Glomerular visceral epithelial cell (primary cell): Measurements from ENCODE around the gene GARIN5A.
"Not testable (repeated sequence)": the region's sequence is repeated elsewhere in the genome, so short reads cannot be mapped to it uniquely, and the experiment has no call there.

Source experiments
- DNase-seq: peaks from one replicate; pipeline ENCODE4 v3.0.0-alpha.2; 2016; ENCODE audit errors: extremely low spot score

The GARIN5A gene

GRCh38 chr19:50465000-50465399 lies 11.6 kb downstream of the GARIN5A start:
- DNase-seq = no peak

GRCh38 chr19:50464348-50464747 lies 12.3 kb downstream of the GARIN5A start:
- no peak for DNase-seq

- no peak for DNase-seq
These were observed 13.7 kb downstream of the GARIN5A start for GRCh38 chr19:50462970-50463369.

DNA sequence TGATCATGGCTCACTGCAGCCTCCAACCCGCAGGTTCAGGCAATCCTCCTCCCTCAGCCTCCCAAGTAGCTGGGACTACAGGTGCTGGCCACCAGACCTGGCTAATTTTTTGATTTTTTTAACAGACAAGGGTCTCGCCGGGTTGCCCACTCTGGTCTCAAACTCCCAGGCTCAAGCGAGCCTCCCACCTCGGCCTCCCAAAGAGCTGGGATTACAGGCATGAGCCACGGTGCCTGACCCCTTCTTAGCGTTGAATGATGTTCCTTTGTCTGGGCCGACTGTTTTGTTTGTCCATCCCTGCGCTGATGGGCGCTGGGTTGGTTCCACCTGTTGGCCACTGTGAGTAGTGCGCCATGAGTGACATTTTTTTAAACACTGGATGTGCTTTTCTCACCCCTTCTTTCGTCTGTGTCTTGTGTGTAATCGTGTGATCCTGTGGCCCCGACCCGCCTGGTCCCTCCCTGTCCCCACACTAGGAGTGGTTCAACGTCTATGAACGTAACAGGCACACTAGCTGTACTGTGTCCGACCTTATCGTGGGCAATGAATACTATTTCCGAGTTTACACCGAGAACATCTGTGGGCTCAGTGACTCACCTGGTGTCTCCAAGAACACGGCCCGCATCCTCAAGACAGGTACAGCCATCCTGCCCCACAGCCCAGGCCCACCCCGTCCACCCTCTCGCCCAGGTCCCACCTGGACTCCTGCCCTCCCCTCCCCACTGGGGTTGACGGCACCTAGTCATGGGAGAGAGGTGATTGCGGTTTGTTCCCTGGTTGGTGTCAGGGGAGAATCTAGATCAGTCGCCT lies 15.4 kb downstream of the GARIN5A start:
- DNase-seq = peak; percentile 80

GRCh38 chr19:50460161-50460765 lies 16.4 kb downstream of the GARIN5A start:
- peak; percentile 84 for DNase-seq

- DNase-seq = no peak
These were observed 17.0 kb downstream of the GARIN5A start for GRCh38 chr19:50459638-50460037.

DNA sequence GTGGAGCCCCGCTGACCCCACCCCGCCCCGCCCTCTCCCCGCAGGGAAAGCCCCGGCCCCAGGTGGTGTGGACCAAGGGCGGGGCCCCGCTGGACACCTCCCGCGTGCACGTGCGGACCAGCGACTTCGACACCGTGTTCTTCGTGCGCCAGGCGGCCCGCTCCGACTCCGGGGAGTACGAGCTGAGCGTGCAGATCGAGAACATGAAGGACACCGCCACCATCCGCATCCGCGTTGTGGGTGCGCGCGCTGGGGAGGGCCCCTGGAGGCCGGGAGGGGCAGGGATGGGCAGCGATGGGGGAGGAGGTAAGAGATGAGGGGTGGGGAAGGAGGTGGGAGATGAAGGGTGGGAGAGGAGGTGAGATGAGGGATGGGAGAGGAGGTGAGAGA lies 17.6 kb downstream of the GARIN5A start:
- no peak for DNase-seq

GRCh38 chr19:50458396-50459066 lies 18.1 kb downstream of the GARIN5A start:
- DNase-seq = no peak

DNA sequence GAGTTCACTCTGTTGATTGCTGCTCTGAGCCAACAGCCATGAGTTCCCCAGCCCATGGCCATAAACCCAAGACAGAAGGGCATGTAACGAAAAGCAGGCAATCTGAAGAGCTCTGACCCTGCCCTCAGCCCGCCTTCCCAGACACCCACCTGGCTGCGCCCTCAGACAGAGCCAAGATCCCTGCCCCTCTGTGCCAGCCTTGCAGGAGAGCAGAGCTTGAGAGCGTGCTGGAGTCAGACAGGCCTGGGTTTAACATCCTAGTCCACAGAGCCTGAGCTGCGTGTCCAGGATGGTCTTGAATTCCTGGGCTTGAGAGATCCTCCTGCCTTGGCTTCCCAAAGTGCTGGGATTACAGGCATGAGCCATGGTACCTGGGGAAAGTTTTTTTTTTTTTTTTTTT lies 19.3 kb downstream of the GARIN5A start:
- DNase-seq = no peak

- DNase-seq = no peak
These were observed 20.7 kb downstream of the GARIN5A start for GRCh38 chr19:50455992-50456391.

DNA sequence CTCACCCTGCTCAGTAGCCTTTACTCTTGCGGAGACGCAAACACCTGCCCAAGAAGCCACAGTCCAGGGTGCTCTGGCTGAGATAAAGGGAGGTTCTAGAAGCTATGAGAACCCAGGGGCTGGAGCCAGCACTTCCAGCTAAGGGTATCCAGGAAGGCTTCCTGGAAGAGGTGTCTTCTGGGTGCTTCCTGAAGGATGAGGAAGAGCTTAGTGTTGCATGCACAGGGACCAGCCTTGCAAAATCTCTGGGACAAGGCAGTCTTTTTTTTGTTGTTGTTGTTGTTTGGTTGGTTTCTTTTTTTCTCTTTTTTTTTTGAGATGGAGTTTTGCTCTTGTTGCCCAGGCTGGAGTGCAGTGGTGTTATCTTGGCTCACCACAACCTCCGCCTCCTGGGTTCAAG lies 23.4 kb downstream of the GARIN5A start:
- DNase-seq = no peak

DNA sequence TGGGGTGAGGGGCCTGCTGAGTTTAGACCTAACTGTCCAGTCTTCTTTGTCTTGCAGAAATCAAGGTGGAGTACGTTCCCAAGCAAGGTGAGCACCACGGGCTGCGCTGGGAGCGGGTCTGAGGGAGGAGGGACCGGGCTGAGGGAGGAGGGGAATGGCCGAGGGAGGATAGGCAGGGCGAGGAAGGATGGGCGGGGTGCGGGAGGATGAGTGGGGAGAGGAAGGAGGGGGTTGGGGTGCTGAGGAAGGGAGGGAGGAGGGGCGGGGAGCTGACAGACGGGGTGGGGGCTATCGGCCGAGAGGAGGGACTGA lies 25.5 kb downstream of the GARIN5A start:
- DNase-seq = no peak

DNA sequence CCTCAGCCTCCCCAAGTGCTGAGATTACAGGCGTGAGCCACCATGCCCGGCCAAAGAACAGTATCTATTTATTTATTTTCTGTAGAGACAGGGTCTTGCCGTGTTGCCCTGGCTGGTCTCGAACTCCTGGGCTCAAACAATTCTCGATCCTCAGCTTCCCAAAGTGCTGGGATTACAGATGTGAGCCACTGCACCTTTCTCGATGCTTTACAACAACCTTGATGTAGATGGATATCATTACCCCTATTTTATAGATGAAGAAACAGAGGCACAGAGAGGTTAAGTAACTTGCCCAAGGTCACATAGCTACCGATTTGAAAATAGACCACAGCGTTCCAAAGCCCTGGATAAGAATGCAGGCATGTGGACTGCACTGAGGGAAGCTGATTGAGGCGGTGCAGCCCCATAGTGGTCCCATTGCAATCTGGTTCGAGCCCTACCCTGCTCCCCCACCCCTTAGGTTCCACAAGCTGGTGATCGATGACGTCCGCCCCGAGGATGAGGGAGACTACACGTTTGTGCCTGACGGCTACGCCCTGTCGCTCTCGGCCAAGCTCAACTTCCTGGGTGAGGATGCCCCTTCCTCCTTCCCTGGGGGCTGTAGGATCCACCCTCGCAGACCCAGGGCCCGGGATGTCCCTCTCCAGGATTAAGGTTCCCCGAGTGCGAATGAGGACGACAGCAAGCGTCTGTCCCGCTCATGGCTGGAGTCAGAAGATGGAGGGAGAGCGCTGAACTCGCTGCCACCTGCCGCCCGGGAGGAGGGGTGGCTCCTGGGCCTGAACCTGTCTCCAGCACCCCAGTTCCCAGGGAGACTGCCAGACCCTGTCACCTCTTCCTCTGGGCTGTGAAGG lies 26.1 kb downstream of the GARIN5A start:
- no peak for DNase-seq

GRCh38 chr19:50449236-50449899 lies 27.3 kb downstream of the GARIN5A start:
- DNase-seq = peak; percentile 52

DNA sequence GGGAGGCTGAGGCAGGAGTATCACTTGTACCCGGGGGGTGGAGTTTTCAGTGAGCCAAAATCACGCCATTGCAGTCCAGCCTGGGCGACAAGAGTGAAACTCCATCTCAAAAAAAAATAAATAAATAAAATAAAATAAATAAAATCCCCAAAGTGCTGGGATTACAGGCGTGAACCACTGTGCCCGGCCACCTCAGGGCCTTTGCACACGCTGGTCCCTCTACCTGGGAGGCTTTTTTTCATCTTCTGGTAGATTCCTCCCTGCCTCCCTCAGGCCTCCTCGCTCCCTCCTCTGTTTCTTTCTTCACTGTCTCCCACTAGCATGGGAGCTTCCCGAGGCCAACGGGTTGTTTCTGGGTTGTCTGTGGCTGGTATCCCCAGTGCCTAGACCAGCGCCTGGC lies 28.9 kb downstream of the GARIN5A start:
- no peak for DNase-seq

- DNase-seq = no peak
These were observed 29.6 kb downstream of the GARIN5A start for GRCh38 chr19:50447053-50447452.

DNA sequence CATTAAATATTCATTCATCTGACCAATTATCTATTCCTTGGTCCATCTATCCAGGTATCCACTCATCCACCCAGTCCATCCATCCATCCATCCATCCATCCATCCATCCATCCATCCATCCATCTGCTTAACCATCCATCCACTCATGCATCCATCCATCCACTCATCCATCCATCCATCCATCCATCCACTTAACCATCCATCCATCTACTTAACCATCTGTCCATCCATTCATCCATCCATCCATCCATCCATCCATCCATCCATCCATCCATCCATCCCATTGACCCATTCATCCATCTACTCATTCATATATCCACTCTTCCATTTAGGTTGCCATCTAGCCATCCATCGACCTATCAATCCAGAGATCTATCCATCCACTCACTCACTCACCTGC lies 32.6 kb downstream of the GARIN5A start:
- DNase-seq = no peak

DNA sequence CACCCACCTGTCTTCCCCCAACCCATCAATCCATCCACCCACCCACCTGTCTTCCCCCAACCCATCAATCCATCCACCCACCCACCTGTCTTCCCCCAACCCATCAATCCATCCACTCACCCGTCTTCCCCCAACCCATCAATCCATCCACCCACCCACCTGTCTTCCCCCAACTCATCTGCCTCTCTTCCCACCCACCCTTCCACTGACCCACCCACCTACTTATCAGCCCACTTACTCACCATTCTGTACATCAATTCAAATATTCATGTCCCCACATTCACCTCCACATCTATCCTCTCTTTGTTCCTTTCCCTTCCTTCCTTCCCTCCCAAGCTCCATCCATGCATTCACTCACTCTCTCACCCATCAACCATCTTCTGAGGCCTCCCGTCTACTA lies 37.5 kb downstream of the GARIN5A start:
- not testable (repeated sequence) for DNase-seq

DNA sequence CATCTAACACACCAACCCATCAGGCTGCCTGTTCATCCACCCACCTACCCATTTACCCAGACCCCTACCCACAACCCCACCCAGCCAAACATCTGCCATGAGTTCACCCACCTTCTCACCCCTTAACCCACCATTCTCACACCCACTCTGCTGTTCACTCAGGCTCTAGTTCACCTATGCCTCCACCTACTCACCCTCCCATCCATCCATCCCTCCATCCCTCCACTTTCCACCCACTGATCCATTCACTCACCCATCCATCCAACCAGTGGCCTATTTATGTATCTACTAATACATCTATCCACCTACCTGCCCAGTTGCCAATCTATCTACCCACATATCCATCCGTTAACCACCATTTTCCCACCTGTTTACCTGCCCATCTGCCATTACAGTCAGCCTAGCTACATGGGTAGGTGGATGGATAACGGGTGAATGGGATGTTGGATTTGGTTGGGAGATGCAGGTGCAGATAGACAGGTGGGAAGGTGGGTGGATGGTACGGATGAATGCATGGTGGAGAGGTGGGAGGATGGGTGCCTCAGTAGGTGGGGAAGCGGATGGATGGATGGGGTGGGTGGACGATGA lies 38.7 kb downstream of the GARIN5A start:
- DNase-seq = no peak

- no peak for DNase-seq
These were observed 41.0 kb downstream of the GARIN5A start for GRCh38 chr19:50435627-50436026.

- DNase-seq = no peak
These were observed 41.4 kb downstream of the GARIN5A start for GRCh38 chr19:50435221-50435620.
